Caco-2 (cell line): Measurements from ENCODE around the gene WNT10A. TPM values are rescaled to one million over a fixed set of nuclear protein-coding genes. Genes with fewer than 3 reads are reported as not detected.

Source experiments
- BruUV-seq: library from RNA; stranded (reverse); fragments of 400-500 nt; replicated peaks from 2 replicates; lab custom pipeline; 2021; lab: Mats Ljungman, UMichigan
- CTCF ChIA-PET: fragments of 300-600 bp; sonication (Branson Sonifier 250); formaldehyde crosslinking; loops from one replicate; lab custom pipeline; 2022; ENCODE audit warnings: antibody characterized with exemption; lab: Charles Lee
- POLR2A ChIA-PET: fragments of 300-600 bp; sonication (Branson Sonifier 250); formaldehyde crosslinking; loops from one replicate; lab custom pipeline; 2022; ENCODE audit warnings: antibody characterized with exemption; lab: Charles Lee
- DNase-seq, 2 experiments: peaks; one replicate each; pipeline versions ENCODE4 v3.0.0 to v3.0.0-alpha.2; 2020 to 2022
- H3K27me3 ChIP-seq: replicated peaks from 2 replicates; pipeline ENCODE4 v1.6.0; 2011; ENCODE audit warnings: low read length; ENCODE audit not compliant: control insufficient read depth, insufficient read depth
- H3K36me3 ChIP-seq: 2 replicates; pipeline ENCODE4 v1.5.1; 2011; ENCODE audit warnings: low read length; ENCODE audit not compliant: control insufficient read depth, insufficient read depth
- H3K4me1 ChIP-seq: fragments of 250-450 bp; sonication (Bioruptor Pico); 2 replicates; pipeline ENCODE4 v1.5.1; 2020; ENCODE audit warnings: mild to moderate bottlenecking
- H3K4me3 ChIP-seq: 2 replicates; pipeline ENCODE4 v1.5.1; 2011; ENCODE audit warnings: low read depth, mild to moderate bottlenecking, control low read depth, low read length
- H3K9me3 ChIP-seq: fragments of 250-450 bp; sonication (Bioruptor Pico); 2 replicates; pipeline ENCODE4 v1.5.1; 2020; ENCODE audit warnings: mild to moderate bottlenecking, moderate library complexity
- H3K27ac Mint-ChIP-seq: one replicate; pipeline ENCODE4 v1.8.0; 2022; ENCODE audit warnings: mixed read lengths; ENCODE audit not compliant: unreplicated experiment
- H3K27me3 Mint-ChIP-seq: one replicate; pipeline ENCODE4 v1.8.0; 2022; ENCODE audit warnings: mixed read lengths; ENCODE audit not compliant: insufficient read depth, unreplicated experiment
- H3K36me3 Mint-ChIP-seq: one replicate; pipeline ENCODE4 v1.8.0; 2022; ENCODE audit warnings: mild to moderate bottlenecking, mixed read lengths; ENCODE audit not compliant: insufficient read depth, unreplicated experiment
- H3K4me1 Mint-ChIP-seq: one replicate; pipeline ENCODE4 v1.8.0; 2022; ENCODE audit warnings: low read depth, mixed read lengths; ENCODE audit not compliant: unreplicated experiment
- H3K4me3 Mint-ChIP-seq: one replicate; pipeline ENCODE4 v1.8.0; 2022; ENCODE audit warnings: mild to moderate bottlenecking, moderate library complexity, mixed read lengths; ENCODE audit not compliant: unreplicated experiment
- H3K9me3 Mint-ChIP-seq: one replicate; pipeline ENCODE4 v1.8.0; 2022; ENCODE audit warnings: mixed read lengths; ENCODE audit not compliant: unreplicated experiment
- CTCF ChIP-seq, 2 experiments: fragments of 200-600 bp in 1 of 2; IDR thresholded peaks; 1 replicate in 1 of 2; 2 replicates in 1 of 2; pipeline versions ENCODE4 v1.5.1 to v1.8.0; 2011 to 2022; ENCODE audit warnings: antibody characterized with exemption in 1 of 2, control low read depth in 1 of 2, inconsistent platforms in 1 of 2, low read depth in 1 of 2, low read length in 1 of 2, mild to moderate bottlenecking in 1 of 2, moderate library complexity in 1 of 2; ENCODE audit not compliant: insufficient read depth in 1 of 2, severe bottlenecking in 1 of 2, unreplicated experiment in 1 of 2
- intact Hi-C: fragments of 100-400 bp; cut with micrococcal nuclease; formaldehyde crosslinking; loops from one replicate; pipeline ENCODE4 v1.10.0; 2022; ENCODE audit not compliant: unreplicated experiment
- total RNA-seq: library from RNA; stranded (reverse); gene quantifications from 2 replicates; pipeline ENCODE4 v1.2.3, GENCODE V29; 2022

The WNT10A gene
- total RNA-seq, 1 experiment from 2014 or later, result 1.2 TPM

- H3K4me1 ChIP-seq, result peaks cover 6% of the 10 kb centered on the region
These were observed 30.9 kb upstream of the WNT10A start for GRCh38 chr2:218849721-218850120.

GRCh38 chr2:218850796-218851195 lies 29.9 kb upstream of the WNT10A start:
- Histone ChIP-seq H3K4me3 (no peak overlapping the region), H3K36me3 (no peaks in the 10 kb centered on the region), H3K9me3 (no peaks in the 10 kb centered on the region), H3K4me1 (peaks cover 10% of the 10 kb centered on the region), H3K27me3 (no peaks in the 10 kb centered on the region)
- intact Hi-C loops, result loop anchor here (5.0 kb wide), 1 partner anchor 142 kb away; the partner anchor contains the start of gene CRYBA2
- CTCF ChIA-PET, result interaction anchor here (1.6 to 3.6 kb wide), 2 partner anchors 10 to 47 kb away, joined by 7 to 18 read pairs; no protein-coding TSS in a partner anchor
- Mint-ChIP-seq H3K4me1 (peaks cover 21% of the 10 kb centered on the region), H3K4me3 (no peak overlapping the region), H3K9me3 (no peaks in the 10 kb centered on the region), H3K27ac (no peak overlapping the region), H3K27me3 (peaks cover 3% of the 10 kb centered on the region), H3K36me3 (peaks cover 7% of the 10 kb centered on the region)
- DNase-seq, result no peak
- BruUV-seq, result no TSS peak
- POLR2A ChIA-PET, result no interaction called here
- TF ChIP-seq CTCF (IDR thresholded peaks at IDR 0.05; ENCODE audit: insufficient read depth in 1 of 2, low read depth in 1 of 2, low read length in 1 of 2, severe bottlenecking in 1 of 2, unreplicated experiment in 1 of 2), result no peak

More at GRCh38 chr2:218849721-218850120, 30.9 kb upstream of the WNT10A start:
- Mint-ChIP-seq H3K9me3 (no peaks in the 10 kb centered on the region), H3K4me1 (peaks cover 15% of the 10 kb centered on the region), H3K4me3 (no peak overlapping the region), H3K27ac (no peak overlapping the region), H3K27me3 (peaks cover 3% of the 10 kb centered on the region), H3K36me3 (peaks cover 7% of the 10 kb centered on the region)
- DNase-seq, result no peak
- no peak for TF ChIP-seq CTCF (IDR thresholded peaks at IDR 0.05; ENCODE audit: insufficient read depth in 1 of 2, low read depth in 1 of 2, low read length in 1 of 2, severe bottlenecking in 1 of 2, unreplicated experiment in 1 of 2)
- H3K9me3 ChIP-seq, result no peaks in the 10 kb centered on the region
- no peak overlapping the region for H3K4me3 ChIP-seq
- H3K27me3 ChIP-seq, result no peaks in the 10 kb centered on the region
- no peaks in the 10 kb centered on the region for H3K36me3 ChIP-seq
- ChIA-PET CTCF (interaction anchor here (0.7 to 3.6 kb wide), 3 partner anchors 11 to 48 kb away, joined by 3 to 18 read pairs (median 7); no protein-coding TSS in a partner anchor), POLR2A (interaction anchor here (0.5 kb wide), 1 partner anchor 11 kb away, joined by 3 read pairs; no protein-coding TSS in a partner anchor)
- intact Hi-C loops, result loop anchor here (5.0 kb wide), 1 partner anchor 143 kb away; the partner anchor contains the start of gene CRYBA2
- BruUV-seq, result no TSS peak

DNA sequence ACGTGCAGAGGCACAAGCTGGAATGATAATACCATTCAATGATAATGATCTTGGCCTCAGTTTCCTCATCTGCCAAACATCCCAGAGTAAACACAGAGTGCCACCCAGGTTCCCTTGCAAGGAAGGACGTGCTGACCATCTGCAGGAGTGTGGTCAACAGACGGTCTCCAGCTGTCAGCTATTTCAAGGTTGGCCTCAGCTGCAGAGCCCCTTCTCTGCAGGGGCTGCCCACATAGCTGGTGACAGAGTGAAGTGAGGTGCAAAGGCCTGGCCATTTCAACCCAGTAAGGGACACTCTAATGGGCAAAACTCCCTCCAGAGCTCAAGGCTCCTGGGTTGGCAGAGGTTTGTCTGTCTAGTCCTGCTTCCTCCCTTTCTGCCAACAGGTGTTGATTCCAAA lies 29.4 kb upstream of the WNT10A start:
- intact Hi-C loops, result loop anchor here (5.0 kb wide), 1 partner anchor 141 kb away; the partner anchor contains the start of gene CRYBA2
- Mint-ChIP-seq H3K4me1 (peaks cover 26% of the 10 kb centered on the region), H3K27ac (no peak overlapping the region), H3K36me3 (peaks cover 7% of the 10 kb centered on the region), H3K27me3 (peaks cover 3% of the 10 kb centered on the region), H3K9me3 (no peaks in the 10 kb centered on the region), H3K4me3 (no peak overlapping the region)
- no peaks in the 10 kb centered on the region for H3K9me3 ChIP-seq
- no peak for TF ChIP-seq CTCF (IDR thresholded peaks at IDR 0.05; ENCODE audit: insufficient read depth in 1 of 2, low read depth in 1 of 2, low read length in 1 of 2, severe bottlenecking in 1 of 2, unreplicated experiment in 1 of 2)
- BruUV-seq, result no TSS peak
- H3K4me3 ChIP-seq, result no peak overlapping the region
- H3K27me3 ChIP-seq, result no peaks in the 10 kb centered on the region
- H3K36me3 ChIP-seq, result no peaks in the 10 kb centered on the region
- ChIA-PET CTCF (interaction anchor here (1.3 to 3.6 kb wide), 4 partner anchors 10 to 47 kb away, joined by 3 to 18 read pairs (median 5); no protein-coding TSS in a partner anchor), POLR2A (no interaction called here)
- no peak for DNase-seq
- H3K4me1 ChIP-seq, result peaks cover 15% of the 10 kb centered on the region
